ENCODE results near the gene PITPNC1. TPM values are rescaled to one million over a fixed set of nuclear protein-coding genes. Genes with fewer than 3 reads are reported as not detected.
A peak's percentile ranks its signal among the peaks of the same experiment; 100 is the strongest.

PITPNC1 gene
- total and polyA plus RNA-seq, 2 of the 13 experiments (the other 11 are each of a cell fraction or from before 2014, with no cell fraction given): 4.1 to 5.7 TPM

DNA sequence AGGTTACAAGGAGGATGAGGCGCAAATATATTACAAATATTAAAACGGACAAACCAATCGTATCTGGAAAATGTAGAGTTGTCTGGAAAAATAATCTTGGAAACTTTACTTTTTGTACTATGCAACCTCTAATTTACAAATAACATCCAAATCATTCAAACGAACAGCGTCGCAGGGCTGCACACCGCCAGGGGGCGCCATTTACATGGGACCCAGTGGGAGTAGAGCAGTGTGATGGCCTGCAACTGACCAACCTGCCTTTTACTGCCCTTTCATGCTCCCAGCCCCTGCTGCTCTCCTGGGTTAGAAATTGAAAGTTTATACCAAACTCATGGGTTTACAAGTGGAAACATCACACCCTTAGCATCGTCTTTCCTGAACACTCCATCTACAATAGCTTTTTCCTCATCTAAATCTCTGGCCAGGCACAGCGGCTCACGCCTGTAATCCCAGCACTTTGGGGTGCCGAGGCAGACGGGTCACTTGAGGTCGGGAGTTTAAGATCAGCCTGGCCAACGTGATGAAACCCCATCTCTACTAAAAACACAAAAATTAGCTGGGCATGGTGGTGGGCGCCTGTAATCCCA is 10.0 kb downstream of the PITPNC1 start (continued):
- TF ChIP-seq, protein P1, sequence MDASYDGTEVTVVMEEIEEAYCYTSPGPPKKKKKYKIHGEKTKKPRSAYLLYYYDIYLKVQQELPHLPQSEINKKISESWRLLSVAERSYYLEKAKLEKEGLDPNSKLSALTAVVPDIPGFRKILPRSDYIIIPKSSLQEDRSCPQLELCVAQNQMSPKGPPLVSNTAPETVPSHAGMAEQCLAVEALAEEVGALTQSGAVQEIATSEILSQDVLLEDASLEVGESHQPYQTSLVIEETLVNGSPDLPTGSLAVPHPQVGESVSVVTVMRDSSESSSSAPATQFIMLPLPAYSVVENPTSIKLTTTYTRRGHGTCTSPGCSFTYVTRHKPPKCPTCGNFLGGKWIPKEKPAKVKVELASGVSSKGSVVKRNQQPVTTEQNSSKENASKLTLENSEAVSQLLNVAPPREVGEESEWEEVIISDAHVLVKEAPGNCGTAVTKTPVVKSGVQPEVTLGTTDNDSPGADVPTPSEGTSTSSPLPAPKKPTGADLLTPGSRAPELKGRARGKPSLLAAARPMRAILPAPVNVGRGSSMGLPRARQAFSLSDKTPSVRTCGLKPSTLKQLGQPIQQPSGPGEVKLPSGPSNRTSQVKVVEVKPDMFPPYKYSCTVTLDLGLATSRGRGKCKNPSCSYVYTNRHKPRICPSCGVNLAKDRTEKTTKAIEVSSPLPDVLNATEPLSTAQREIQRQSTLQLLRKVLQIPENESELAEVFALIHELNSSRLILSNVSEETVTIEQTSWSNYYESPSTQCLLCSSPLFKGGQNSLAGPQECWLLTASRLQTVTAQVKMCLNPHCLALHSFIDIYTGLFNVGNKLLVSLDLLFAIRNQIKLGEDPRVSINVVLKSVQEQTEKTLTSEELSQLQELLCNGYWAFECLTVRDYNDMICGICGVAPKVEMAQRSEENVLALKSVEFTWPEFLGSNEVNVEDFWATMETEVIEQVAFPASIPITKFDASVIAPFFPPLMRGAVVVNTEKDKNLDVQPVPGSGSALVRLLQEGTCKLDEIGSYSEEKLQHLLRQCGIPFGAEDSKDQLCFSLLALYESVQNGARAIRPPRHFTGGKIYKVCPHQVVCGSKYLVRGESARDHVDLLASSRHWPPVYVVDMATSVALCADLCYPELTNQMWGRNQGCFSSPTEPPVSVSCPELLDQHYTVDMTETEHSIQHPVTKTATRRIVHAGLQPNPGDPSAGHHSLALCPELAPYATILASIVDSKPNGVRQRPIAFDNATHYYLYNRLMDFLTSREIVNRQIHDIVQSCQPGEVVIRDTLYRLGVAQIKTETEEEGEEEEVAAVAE (CRISPR knock-in tag; IDR thresholded peaks at IDR 0.05; ENCODE audit: borderline replicate concordance): 0 out of 2 replicates have a peak, but pooled peaks have one; percentile 17
- TF ChIP-seq EED (CRISPR knock-in tag; IDR thresholded peaks at IDR 0.05) (no peak), ZFP41 (CRISPR knock-in tag; IDR thresholded peaks at IDR 0.05; ENCODE audit: borderline replicate concordance) (no peak), ZNF549 (CRISPR knock-in tag; IDR thresholded peaks at IDR 0.05) (no peak), HNF4G (IDR thresholded peaks at IDR 0.05; ENCODE audit: borderline replicate concordance, low read depth, low read length) (no peak), HNF4G (CRISPR knock-in tag; IDR thresholded peaks at IDR 0.05; ENCODE audit: borderline replicate concordance, low read depth) (no peak), GLI4 (CRISPR knock-in tag; IDR thresholded peaks at IDR 0.05; ENCODE audit: borderline replicate concordance) (no peak), ZNF792 (CRISPR knock-in tag; IDR thresholded peaks at IDR 0.05) (0 out of 2 replicates have a peak, but pooled peaks have one; percentile 30), FOXO1 (CRISPR knock-in tag; IDR thresholded peaks at IDR 0.05) (0 out of 2 replicates have a peak, but pooled peaks have one; percentile 35), PHF20 (CRISPR knock-in tag; IDR thresholded peaks at IDR 0.05) (no peak)
- TF ChIP-seq, protein P2, sequence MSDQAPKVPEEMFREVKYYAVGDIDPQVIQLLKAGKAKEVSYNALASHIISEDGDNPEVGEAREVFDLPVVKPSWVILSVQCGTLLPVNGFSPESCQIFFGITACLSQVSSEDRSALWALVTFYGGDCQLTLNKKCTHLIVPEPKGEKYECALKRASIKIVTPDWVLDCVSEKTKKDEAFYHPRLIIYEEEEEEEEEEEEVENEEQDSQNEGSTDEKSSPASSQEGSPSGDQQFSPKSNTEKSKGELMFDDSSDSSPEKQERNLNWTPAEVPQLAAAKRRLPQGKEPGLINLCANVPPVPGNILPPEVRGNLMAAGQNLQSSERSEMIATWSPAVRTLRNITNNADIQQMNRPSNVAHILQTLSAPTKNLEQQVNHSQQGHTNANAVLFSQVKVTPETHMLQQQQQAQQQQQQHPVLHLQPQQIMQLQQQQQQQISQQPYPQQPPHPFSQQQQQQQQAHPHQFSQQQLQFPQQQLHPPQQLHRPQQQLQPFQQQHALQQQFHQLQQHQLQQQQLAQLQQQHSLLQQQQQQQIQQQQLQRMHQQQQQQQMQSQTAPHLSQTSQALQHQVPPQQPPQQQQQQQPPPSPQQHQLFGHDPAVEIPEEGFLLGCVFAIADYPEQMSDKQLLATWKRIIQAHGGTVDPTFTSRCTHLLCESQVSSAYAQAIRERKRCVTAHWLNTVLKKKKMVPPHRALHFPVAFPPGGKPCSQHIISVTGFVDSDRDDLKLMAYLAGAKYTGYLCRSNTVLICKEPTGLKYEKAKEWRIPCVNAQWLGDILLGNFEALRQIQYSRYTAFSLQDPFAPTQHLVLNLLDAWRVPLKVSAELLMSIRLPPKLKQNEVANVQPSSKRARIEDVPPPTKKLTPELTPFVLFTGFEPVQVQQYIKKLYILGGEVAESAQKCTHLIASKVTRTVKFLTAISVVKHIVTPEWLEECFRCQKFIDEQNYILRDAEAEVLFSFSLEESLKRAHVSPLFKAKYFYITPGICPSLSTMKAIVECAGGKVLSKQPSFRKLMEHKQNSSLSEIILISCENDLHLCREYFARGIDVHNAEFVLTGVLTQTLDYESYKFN (CRISPR knock-in tag; conservative IDR thresholded peaks at IDR 0.05): no peak
- TF ChIP-seq, protein P3, sequence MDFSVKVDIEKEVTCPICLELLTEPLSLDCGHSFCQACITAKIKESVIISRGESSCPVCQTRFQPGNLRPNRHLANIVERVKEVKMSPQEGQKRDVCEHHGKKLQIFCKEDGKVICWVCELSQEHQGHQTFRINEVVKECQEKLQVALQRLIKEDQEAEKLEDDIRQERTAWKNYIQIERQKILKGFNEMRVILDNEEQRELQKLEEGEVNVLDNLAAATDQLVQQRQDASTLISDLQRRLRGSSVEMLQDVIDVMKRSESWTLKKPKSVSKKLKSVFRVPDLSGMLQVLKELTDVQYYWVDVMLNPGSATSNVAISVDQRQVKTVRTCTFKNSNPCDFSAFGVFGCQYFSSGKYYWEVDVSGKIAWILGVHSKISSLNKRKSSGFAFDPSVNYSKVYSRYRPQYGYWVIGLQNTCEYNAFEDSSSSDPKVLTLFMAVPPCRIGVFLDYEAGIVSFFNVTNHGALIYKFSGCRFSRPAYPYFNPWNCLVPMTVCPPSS (IDR thresholded peaks at IDR 0.05): no peak
- TF ChIP-seq, protein P4, sequence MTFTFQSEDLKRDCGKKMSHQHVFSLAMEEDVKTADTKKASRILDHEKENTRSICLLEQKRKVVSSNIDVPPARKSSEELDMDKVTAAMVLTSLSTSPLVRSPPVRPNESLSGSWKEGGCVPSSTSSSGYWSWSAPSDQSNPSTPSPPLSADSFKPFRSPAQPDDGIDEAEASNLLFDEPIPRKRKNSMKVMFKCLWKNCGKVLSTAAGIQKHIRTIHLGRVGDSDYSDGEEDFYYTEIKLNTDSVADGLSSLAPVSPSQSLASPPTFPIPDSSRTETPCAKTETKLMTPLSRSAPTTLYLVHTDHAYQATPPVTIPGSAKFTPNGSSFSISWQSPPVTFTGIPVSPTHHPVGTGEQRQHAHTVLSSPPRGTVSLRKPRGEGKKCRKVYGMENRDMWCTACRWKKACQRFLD (CRISPR knock-in tag; IDR thresholded peaks at IDR 0.05; ENCODE audit: borderline replicate concordance): no peak
